ENCODE results near the gene PRKAG2. TPM values are rescaled to one million over a fixed set of nuclear protein-coding genes. Genes with fewer than 3 reads are reported as not detected.

PRKAG2 gene
- total and polyA plus RNA-seq, 2 of the 13 experiments (the other 11 are each of a cell fraction or from before 2014, with no cell fraction given) = 0.90 to 1.3 TPM

- TF ChIP-seq HBP1 (CRISPR knock-in tag; IDR thresholded peaks at IDR 0.05; ENCODE audit: low read depth) (no peak), ZNF7 (CRISPR knock-in tag; IDR thresholded peaks at IDR 0.05) (no peak)
Observed at GRCh38 chr7:151591866-151592265, 285.0 kb downstream of the PRKAG2 start (continued).

- intact Hi-C loops (cut with micrococcal nuclease; ENCODE audit: unreplicated experiment) (no loop called here), in situ Hi-C loops (cut with HindIII; ENCODE audit: extremely low pct_ligation_motif_present, low pct_unique_long_range_greater_than_20kb) (no loop called here)
- WGBS (ENCODE audit: low lambda C conversion rate) = 66% methylated on average over 13 of the region's 19 CpGs
- H2AFZ ChIP-seq (ENCODE audit: low read length) = no peak overlapping the region
- BruUV-seq (replicated peaks) = no TSS peak
- H3K9me3 ChIP-seq (ENCODE audit: low read length) = no peaks in the 10 kb centered on the region
- CTCF ChIA-PET (ENCODE audit: low intra/inter-chr PET ratio, low total read pairs) = no interaction called here
- POLR2A ChIA-PET = no interaction called here
- no peaks in the 10 kb centered on the region for H3K79me2 ChIP-seq (ENCODE audit: insufficient read depth, low read length)
- H4K20me1 ChIP-seq (ENCODE audit: insufficient read depth, low read length) = no peaks in the 10 kb centered on the region
- H3K36me3 ChIP-seq (replicated peaks in 1 of 2; ENCODE audit: control insufficient read depth in 1 of 2, insufficient read depth in 2 of 2, low read length in 2 of 2) = no peaks in the 10 kb centered on the region
- no peak overlapping the region for H3K4me3 ChIP-seq (replicated peaks in 1 of 3; ENCODE audit: insufficient read depth in 1 of 3, low read depth in 2 of 3, low read length in 3 of 3)
- no peak overlapping the region for H3K4me2 ChIP-seq (ENCODE audit: low read depth, low read length)
- ATAC-seq (no peak), DNase-seq (ENCODE audit: low spot score) (no peak), FAIRE-seq (no peak)
- no peaks in the 10 kb centered on the region for H3K4me1 ChIP-seq (ENCODE audit: insufficient read depth, low read length)
- H3K9ac ChIP-seq (ENCODE audit: insufficient read depth, low read depth, low read length) = no peak overlapping the region
- H3K27ac ChIP-seq (ENCODE audit: extremely low read length, insufficient read depth, low read length) = no peak overlapping the region
- H3K27me3 ChIP-seq (ENCODE audit: control insufficient read depth in 1 of 2, insufficient read depth in 2 of 2, low read length in 2 of 2) = no peaks in the 10 kb centered on the region; a peak in 1 of 5 replicates
- TF ChIP-seq NFIC (IDR thresholded peaks at IDR 0.05; ENCODE audit: low read length) (no peak), ZEB1 (IDR thresholded peaks at IDR 0.05; ENCODE audit: insufficient replicate concordance, low read depth) (no peak), ZNF331 (CRISPR knock-in tag; IDR thresholded peaks at IDR 0.05) (no peak), GPBP1L1 (CRISPR knock-in tag; IDR thresholded peaks at IDR 0.05) (no peak), ZNF143 (CRISPR knock-in tag; IDR thresholded peaks at IDR 0.05) (no peak), HINFP (CRISPR knock-in tag; IDR thresholded peaks at IDR 0.05; ENCODE audit: low read depth) (no peak), U2AF2 (IDR thresholded peaks at IDR 0.05; ENCODE audit: low read depth, low read length) (no peak), CC2D1A (CRISPR knock-in tag; IDR thresholded peaks at IDR 0.05) (no peak), ZNF556 (CRISPR knock-in tag; IDR thresholded peaks at IDR 0.05; ENCODE audit: borderline replicate concordance) (no peak), SOX5 (CRISPR knock-in tag; IDR thresholded peaks at IDR 0.05; ENCODE audit: borderline replicate concordance) (no peak), ESRRA (CRISPR knock-in tag; IDR thresholded peaks at IDR 0.05; ENCODE audit: low read depth) (no peak), ZNF282 (IDR thresholded peaks at IDR 0.05; ENCODE audit: partially characterized antibody) (no peak), ZNF263 (CRISPR knock-in tag; IDR thresholded peaks at IDR 0.05) (no peak), SALL2 (CRISPR knock-in tag; IDR thresholded peaks at IDR 0.05) (no peak), NR3C1 (CRISPR knock-in tag; IDR thresholded peaks at IDR 0.05) (no peak), KDM5A (IDR thresholded peaks at IDR 0.05; ENCODE audit: borderline replicate concordance, low read length) (no peak), STAG1 (CRISPR knock-in tag; IDR thresholded peaks at IDR 0.05) (no peak), HNRNPL (IDR thresholded peaks at IDR 0.05; ENCODE audit: low read depth, low read length) (no peak), FOSL2 (CRISPR knock-in tag; IDR thresholded peaks at IDR 0.05) (no peak)
Observed at GRCh38 chr7:151590850-151591771, 285.8 kb downstream of the PRKAG2 start.
